WTC11 (cell line): ENCODE measurements around the gene AK3. TPM values are rescaled to one million over a fixed set of nuclear protein-coding genes. Genes with fewer than 3 reads are reported as not detected.

Source experiments
- ATAC-seq: fragments of 200-7000 bp; cut with Tn5 transposase; 2 replicates; pipeline ENCODE4 v1.10.0; 2021; ENCODE audit warnings: mild to moderate bottlenecking, moderate library complexity
- CTCF ChIA-PET: fragments of 300-600 bp; sonication (Branson Sonifier 250); formaldehyde crosslinking; loops from one replicate; lab custom pipeline; 2021; ENCODE audit warnings: antibody characterized with exemption; lab: Charles Lee
- POLR2A ChIA-PET: fragments of 350-600 bp; sonication (Branson Sonifier 250); formaldehyde crosslinking; loops from one replicate; lab custom pipeline; 2021; ENCODE audit warnings: antibody characterized with exemption; lab: Charles Lee
- DNase-seq: peaks from one replicate; pipeline ENCODE4 v3.0.0; 2021; ENCODE audit warnings: low spot score
- H3K27ac Mint-ChIP-seq: 2 replicates; pipeline ENCODE4 v1.8.0; 2021; ENCODE audit warnings: mixed read lengths
- H3K27me3 Mint-ChIP-seq: 2 replicates; pipeline ENCODE4 v1.8.0; 2021; ENCODE audit warnings: low read depth, mild to moderate bottlenecking, moderate library complexity, mixed read lengths
- H3K36me3 Mint-ChIP-seq: 2 replicates; pipeline ENCODE4 v1.8.0; 2021; ENCODE audit warnings: mixed read lengths
- H3K4me1 Mint-ChIP-seq: 2 replicates; pipeline ENCODE4 v1.8.0; 2022; ENCODE audit warnings: mixed read lengths
- H3K4me3 Mint-ChIP-seq: 2 replicates; pipeline ENCODE4 v1.8.0; 2021; ENCODE audit warnings: mild to moderate bottlenecking, moderate library complexity, mixed read lengths
- H3K9me3 Mint-ChIP-seq: 2 replicates; pipeline ENCODE4 v1.8.0; 2021; ENCODE audit warnings: mixed read lengths
- FOXJ3 ChIP-seq: sonication (generic); formaldehyde crosslinking; IDR thresholded peaks from 2 replicates; pipeline ENCODE4 v1.9.0; 2021; ENCODE audit warnings: missing genetic modification reagents, mild to moderate bottlenecking, borderline replicate concordance
- FOXP1 ChIP-seq: sonication (generic); formaldehyde crosslinking; IDR thresholded peaks from 2 replicates; pipeline ENCODE4 v1.8.0; 2022; ENCODE audit warnings: missing genetic modification reagents, mild to moderate bottlenecking, moderate library complexity, borderline replicate concordance
- GABPB1 ChIP-seq: sonication (generic); formaldehyde crosslinking; IDR thresholded peaks from 2 replicates; pipeline ENCODE4 v1.8.1; 2023; ENCODE audit warnings: mild to moderate bottlenecking, missing genetic modification reagents
- NR1H2 ChIP-seq: sonication (generic); formaldehyde crosslinking; IDR thresholded peaks from 2 replicates; pipeline ENCODE4 v1.9.0; 2021; ENCODE audit warnings: mild to moderate bottlenecking, moderate library complexity, missing genetic modification reagents
- NR2C2 ChIP-seq: sonication (generic); formaldehyde crosslinking; IDR thresholded peaks from 2 replicates; pipeline ENCODE4 v1.8.0; 2022; ENCODE audit warnings: mild to moderate bottlenecking, missing genetic modification reagents
- NR3C1 ChIP-seq: sonication (generic); formaldehyde crosslinking; conservative IDR thresholded peaks from 2 replicates; pipeline ENCODE4 v1.8.1; 2023; ENCODE audit warnings: low read depth, mild to moderate bottlenecking, missing genetic modification reagents
- SMAD4 ChIP-seq: sonication (generic); formaldehyde crosslinking; IDR thresholded peaks from 2 replicates; pipeline ENCODE4 v1.8.0; 2022; ENCODE audit warnings: mild to moderate bottlenecking, missing genetic modification reagents
- TEAD4 ChIP-seq: sonication (generic); formaldehyde crosslinking; IDR thresholded peaks from 2 replicates; pipeline ENCODE4 v1.8.0; 2022; ENCODE audit warnings: mild to moderate bottlenecking, missing genetic modification reagents
- TP53 ChIP-seq: sonication (generic); formaldehyde crosslinking; IDR thresholded peaks from 2 replicates; pipeline ENCODE4 v1.8.1; 2023; ENCODE audit warnings: mild to moderate bottlenecking, missing genetic modification reagents
- ZNF317 ChIP-seq: sonication (generic); formaldehyde crosslinking; IDR thresholded peaks from 2 replicates; pipeline ENCODE4 v1.8.1; 2023; ENCODE audit warnings: low read depth, mild to moderate bottlenecking, moderate library complexity, missing genetic modification reagents, borderline replicate concordance
- ZNF423 ChIP-seq: fragments of 250-450 bp; sonication (Bioruptor Pico); IDR thresholded peaks from 2 replicates; pipeline ENCODE4 v2.1.2; 2022; ENCODE audit warnings: mild to moderate bottlenecking, moderate library complexity
- total RNA-seq: library from RNA; stranded (reverse); gene quantifications from 3 replicates; pipeline ENCODE4 v1.2.3, GENCODE V29; 2021
- TF ChIP-seq, protein P1 (sequence below): sonication (generic); formaldehyde crosslinking; conservative IDR thresholded peaks from 2 replicates; pipeline ENCODE4 v1.8.1; 2023; ENCODE audit warnings: mild to moderate bottlenecking, low read depth, missing genetic modification reagents, moderate library complexity
- TF ChIP-seq, protein P2 (sequence below): sonication (generic); formaldehyde crosslinking; IDR thresholded peaks from 2 replicates; pipeline ENCODE4 v1.8.0; 2022; ENCODE audit warnings: missing genetic modification reagents
- TF ChIP-seq, protein P3 (sequence below): sonication (generic); formaldehyde crosslinking; IDR thresholded peaks from 2 replicates; pipeline ENCODE4 v1.8.0; 2022; ENCODE audit warnings: mild to moderate bottlenecking, missing genetic modification reagents
- TF ChIP-seq, protein P4 (sequence below): sonication (generic); formaldehyde crosslinking; IDR thresholded peaks from 2 replicates; pipeline ENCODE4 v1.8.1; 2023; ENCODE audit warnings: mild to moderate bottlenecking, missing genetic modification reagents, moderate library complexity
- TF ChIP-seq, protein P5 (sequence below): fragments of 250-450 bp; sonication (Bioruptor Pico); IDR thresholded peaks from 2 replicates; pipeline ENCODE4 v1.9.0; 2021; ENCODE audit warnings: moderate library complexity, mild to moderate bottlenecking, inconsistent platforms, borderline replicate concordance
- TF ChIP-seq, protein P6 (sequence below): sonication (generic); formaldehyde crosslinking; IDR thresholded peaks from 2 replicates; pipeline ENCODE4 v1.8.1; 2023; ENCODE audit warnings: mild to moderate bottlenecking, missing genetic modification reagents, moderate library complexity
- TF ChIP-seq, protein P7 (sequence below): fragments of 250-450 bp; sonication (Bioruptor Pico); IDR thresholded peaks from 2 replicates; pipeline ENCODE4 v2.1.2; 2022; ENCODE audit warnings: mild to moderate bottlenecking, moderate library complexity
- TF ChIP-seq, protein P8 (sequence below): sonication (generic); formaldehyde crosslinking; IDR thresholded peaks from 2 replicates; pipeline ENCODE4 v1.8.0; 2022; ENCODE audit warnings: mild to moderate bottlenecking, missing genetic modification reagents

The AK3 gene
- total RNA-seq, 1 experiment from 2014 or later, result 28.5 TPM

DNA sequence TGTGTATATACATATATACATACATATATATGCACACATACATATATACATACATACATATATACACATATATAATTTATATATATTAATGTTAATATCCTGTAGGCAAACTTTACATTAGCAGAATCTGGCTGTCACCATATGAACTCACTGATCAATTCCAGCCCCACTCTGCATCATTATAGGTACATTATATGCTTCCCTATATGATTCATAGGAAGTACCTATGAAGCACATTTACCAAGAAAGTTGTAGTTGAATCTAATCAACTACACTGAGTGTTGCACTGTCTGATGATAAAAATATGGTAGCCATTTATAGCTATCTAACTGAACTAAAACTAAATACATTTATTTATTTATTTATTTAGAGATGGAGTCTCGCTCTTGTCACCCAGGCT is 69.3 kb downstream of the AK3 start (continued):
- TF ChIP-seq, protein P1, sequence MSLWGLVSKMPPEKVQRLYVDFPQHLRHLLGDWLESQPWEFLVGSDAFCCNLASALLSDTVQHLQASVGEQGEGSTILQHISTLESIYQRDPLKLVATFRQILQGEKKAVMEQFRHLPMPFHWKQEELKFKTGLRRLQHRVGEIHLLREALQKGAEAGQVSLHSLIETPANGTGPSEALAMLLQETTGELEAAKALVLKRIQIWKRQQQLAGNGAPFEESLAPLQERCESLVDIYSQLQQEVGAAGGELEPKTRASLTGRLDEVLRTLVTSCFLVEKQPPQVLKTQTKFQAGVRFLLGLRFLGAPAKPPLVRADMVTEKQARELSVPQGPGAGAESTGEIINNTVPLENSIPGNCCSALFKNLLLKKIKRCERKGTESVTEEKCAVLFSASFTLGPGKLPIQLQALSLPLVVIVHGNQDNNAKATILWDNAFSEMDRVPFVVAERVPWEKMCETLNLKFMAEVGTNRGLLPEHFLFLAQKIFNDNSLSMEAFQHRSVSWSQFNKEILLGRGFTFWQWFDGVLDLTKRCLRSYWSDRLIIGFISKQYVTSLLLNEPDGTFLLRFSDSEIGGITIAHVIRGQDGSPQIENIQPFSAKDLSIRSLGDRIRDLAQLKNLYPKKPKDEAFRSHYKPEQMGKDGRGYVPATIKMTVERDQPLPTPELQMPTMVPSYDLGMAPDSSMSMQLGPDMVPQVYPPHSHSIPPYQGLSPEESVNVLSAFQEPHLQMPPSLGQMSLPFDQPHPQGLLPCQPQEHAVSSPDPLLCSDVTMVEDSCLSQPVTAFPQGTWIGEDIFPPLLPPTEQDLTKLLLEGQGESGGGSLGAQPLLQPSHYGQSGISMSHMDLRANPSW, result no peak
- TF ChIP-seq, protein P2, sequence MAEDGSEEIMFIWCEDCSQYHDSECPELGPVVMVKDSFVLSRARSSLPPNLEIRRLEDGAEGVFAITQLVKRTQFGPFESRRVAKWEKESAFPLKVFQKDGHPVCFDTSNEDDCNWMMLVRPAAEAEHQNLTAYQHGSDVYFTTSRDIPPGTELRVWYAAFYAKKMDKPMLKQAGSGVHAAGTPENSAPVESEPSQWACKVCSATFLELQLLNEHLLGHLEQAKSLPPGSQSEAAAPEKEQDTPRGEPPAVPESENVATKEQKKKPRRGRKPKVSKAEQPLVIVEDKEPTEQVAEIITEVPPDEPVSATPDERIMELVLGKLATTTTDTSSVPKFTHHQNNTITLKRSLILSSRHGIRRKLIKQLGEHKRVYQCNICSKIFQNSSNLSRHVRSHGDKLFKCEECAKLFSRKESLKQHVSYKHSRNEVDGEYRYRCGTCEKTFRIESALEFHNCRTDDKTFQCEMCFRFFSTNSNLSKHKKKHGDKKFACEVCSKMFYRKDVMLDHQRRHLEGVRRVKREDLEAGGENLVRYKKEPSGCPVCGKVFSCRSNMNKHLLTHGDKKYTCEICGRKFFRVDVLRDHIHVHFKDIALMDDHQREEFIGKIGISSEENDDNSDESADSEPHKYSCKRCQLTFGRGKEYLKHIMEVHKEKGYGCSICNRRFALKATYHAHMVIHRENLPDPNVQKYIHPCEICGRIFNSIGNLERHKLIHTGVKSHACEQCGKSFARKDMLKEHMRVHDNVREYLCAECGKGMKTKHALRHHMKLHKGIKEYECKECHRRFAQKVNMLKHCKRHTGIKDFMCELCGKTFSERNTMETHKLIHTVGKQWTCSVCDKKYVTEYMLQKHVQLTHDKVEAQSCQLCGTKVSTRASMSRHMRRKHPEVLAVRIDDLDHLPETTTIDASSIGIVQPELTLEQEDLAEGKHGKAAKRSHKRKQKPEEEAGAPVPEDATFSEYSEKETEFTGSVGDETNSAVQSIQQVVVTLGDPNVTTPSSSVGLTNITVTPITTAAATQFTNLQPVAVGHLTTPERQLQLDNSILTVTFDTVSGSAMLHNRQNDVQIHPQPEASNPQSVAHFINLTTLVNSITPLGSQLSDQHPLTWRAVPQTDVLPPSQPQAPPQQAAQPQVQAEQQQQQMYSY, result no peak
- no peak for TF ChIP-seq NR1H2 (CRISPR knock-in tag)
- TF ChIP-seq ZNF423 (CRISPR knock-in tag), result no peak
- no peak for TF ChIP-seq TP53 (CRISPR knock-in tag)
- TF ChIP-seq NR3C1 (CRISPR knock-in tag), result no peak
- no peak for TF ChIP-seq NR2C2 (CRISPR knock-in tag)
- no peak for TF ChIP-seq SMAD4 (CRISPR knock-in tag)
- TF ChIP-seq, protein P3, sequence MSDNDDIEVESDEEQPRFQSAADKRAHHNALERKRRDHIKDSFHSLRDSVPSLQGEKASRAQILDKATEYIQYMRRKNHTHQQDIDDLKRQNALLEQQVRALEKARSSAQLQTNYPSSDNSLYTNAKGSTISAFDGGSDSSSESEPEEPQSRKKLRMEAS (CRISPR knock-in tag), result no peak
- TF ChIP-seq, all 79 proteins: peak for 0

DNA sequence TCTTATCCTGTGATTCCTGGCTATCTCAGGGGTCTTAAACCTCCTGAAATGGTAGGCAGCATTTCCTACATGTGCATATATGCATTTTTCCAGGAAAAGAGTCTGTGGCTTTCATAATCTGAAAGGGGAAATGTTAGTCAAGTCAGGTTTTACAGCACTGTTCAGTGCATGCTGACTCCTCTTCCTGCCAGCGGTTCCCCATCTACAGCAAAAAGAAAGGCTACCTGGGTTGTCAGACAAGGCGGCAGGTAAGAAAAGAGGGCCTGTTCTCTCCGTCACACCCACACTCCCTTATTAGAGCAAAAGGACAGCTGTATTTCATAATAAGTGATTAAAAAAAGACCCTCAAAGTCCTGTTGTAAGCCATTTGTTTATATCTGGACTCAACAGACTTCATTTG is 70.4 kb downstream of the AK3 start:
- TF ChIP-seq, protein P4, sequence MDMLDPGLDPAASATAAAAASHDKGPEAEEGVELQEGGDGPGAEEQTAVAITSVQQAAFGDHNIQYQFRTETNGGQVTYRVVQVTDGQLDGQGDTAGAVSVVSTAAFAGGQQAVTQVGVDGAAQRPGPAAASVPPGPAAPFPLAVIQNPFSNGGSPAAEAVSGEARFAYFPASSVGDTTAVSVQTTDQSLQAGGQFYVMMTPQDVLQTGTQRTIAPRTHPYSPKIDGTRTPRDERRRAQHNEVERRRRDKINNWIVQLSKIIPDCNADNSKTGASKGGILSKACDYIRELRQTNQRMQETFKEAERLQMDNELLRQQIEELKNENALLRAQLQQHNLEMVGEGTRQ (CRISPR knock-in tag), result no peak
- TF ChIP-seq, protein P5, sequence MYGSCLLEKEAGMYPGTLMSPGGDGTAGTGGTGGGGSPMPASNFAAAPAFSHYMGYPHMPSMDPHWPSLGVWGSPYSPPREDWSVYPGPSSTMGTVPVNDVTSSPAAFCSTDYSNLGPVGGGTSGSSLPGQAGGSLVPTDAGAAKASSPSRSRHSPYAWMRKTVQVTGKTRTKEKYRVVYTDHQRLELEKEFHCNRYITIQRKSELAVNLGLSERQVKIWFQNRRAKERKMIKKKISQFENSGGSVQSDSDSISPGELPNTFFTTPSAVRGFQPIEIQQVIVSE (CRISPR knock-in tag), result no peak
- TF ChIP-seq, protein P6, sequence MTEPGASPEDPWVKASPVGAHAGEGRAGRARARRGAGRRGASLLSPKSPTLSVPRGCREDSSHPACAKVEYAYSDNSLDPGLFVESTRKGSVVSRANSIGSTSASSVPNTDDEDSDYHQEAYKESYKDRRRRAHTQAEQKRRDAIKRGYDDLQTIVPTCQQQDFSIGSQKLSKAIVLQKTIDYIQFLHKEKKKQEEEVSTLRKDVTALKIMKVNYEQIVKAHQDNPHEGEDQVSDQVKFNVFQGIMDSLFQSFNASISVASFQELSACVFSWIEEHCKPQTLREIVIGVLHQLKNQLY (CRISPR knock-in tag), result no peak
- TF ChIP-seq FOXP1 (CRISPR knock-in tag) (no peak), NR1H2 (CRISPR knock-in tag) (no peak), ZNF317 (CRISPR knock-in tag) (no peak), FOXJ3 (no peak), TEAD4 (CRISPR knock-in tag) (no peak), GABPB1 (CRISPR knock-in tag) (no peak)
- TF ChIP-seq, protein P7, sequence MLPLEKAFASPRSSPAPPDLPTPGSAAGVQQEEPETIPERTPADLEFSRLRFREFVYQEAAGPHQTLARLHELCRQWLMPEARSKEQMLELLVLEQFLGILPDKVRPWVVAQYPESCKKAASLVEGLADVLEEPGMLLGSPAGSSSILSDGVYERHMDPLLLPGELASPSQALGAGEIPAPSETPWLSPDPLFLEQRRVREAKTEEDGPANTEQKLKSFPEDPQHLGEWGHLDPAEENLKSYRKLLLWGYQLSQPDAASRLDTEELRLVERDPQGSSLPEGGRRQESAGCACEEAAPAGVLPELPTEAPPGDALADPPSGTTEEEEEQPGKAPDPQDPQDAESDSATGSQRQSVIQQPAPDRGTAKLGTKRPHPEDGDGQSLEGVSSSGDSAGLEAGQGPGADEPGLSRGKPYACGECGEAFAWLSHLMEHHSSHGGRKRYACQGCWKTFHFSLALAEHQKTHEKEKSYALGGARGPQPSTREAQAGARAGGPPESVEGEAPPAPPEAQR (CRISPR knock-in tag), result no peak
- TF ChIP-seq, protein P8, sequence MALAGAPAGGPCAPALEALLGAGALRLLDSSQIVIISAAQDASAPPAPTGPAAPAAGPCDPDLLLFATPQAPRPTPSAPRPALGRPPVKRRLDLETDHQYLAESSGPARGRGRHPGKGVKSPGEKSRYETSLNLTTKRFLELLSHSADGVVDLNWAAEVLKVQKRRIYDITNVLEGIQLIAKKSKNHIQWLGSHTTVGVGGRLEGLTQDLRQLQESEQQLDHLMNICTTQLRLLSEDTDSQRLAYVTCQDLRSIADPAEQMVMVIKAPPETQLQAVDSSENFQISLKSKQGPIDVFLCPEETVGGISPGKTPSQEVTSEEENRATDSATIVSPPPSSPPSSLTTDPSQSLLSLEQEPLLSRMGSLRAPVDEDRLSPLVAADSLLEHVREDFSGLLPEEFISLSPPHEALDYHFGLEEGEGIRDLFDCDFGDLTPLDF (CRISPR knock-in tag), result no peak
- TF ChIP-seq, all 79 proteins: peak for 0
- DNase-seq (no peak), ATAC-seq (peak; percentile 68)
- H3K27me3 Mint-ChIP-seq, result no peaks in the 10 kb centered on the region; the same call in 1 of the 2 replicates
- CTCF ChIA-PET, result no interaction called here
- H3K4me1 Mint-ChIP-seq, result peaks cover 31% of the 10 kb centered on the region
- POLR2A ChIA-PET, result no interaction called here
- H3K9me3 Mint-ChIP-seq, result no peaks in the 10 kb centered on the region
- H3K4me3 Mint-ChIP-seq, result no peak overlapping the region
- peak overlapping the region; percentile 92 for H3K27ac Mint-ChIP-seq
- no peaks in the 10 kb centered on the region for H3K36me3 Mint-ChIP-seq
